Measurements from ENCODE around the gene BTBD9. TPM values are rescaled to one million over a fixed set of nuclear protein-coding genes. Genes with fewer than 3 reads are reported as not detected.

The BTBD9 gene
- total RNA-seq, 4 donors from 2014 or later: 10.6 to 16.6 (median 15.1) TPM

GRCh38 chr6:38271081-38271480 lies 368.6 kb downstream of the BTBD9 start:
- intact Hi-C loops (cut with DNase I; ENCODE audit: low total_unique reads): no loop called here
- no peak overlapping the region for H3K4me3 ChIP-seq (ENCODE audit: low read depth, poor library complexity, severe bottlenecking)
- no peak for DNase-seq (ENCODE audit: low spot score in 2 of 2)
- TF ChIP-seq CTCF (IDR thresholded peaks at IDR 0.05) (no peak), POLR2A (IDR thresholded peaks at IDR 0.05) (no peak)

GRCh38 chr6:38270367-38270766 lies 369.4 kb downstream of the BTBD9 start:
- H3K4me3 ChIP-seq (ENCODE audit: low read depth, poor library complexity, severe bottlenecking): no peak overlapping the region
- intact Hi-C loops (cut with DNase I; ENCODE audit: low total_unique reads): no loop called here
- TF ChIP-seq POLR2A (IDR thresholded peaks at IDR 0.05) (no peak), CTCF (IDR thresholded peaks at IDR 0.05) (no peak)
- WGBS, 2 donors: 79 to 85% methylated on average over 1 of the region's 1 CpG
- no peak for DNase-seq (ENCODE audit: low spot score in 2 of 2)

- no peak overlapping the region for H3K4me3 ChIP-seq (ENCODE audit: low read depth, poor library complexity, severe bottlenecking)
- no peak for TF ChIP-seq CTCF (IDR thresholded peaks at IDR 0.05)
- TF ChIP-seq POLR2A (IDR thresholded peaks at IDR 0.05): no peak
- intact Hi-C loops (cut with DNase I; ENCODE audit: low total_unique reads): no loop called here
- DNase-seq (ENCODE audit: low spot score in 2 of 2): no peak
- 76 to 82% methylated on average over 9 of the region's 9 CpGs for WGBS, 2 donors
Measured at GRCh38 chr6:38269461-38270172, 370.1 kb downstream of the BTBD9 start.

DNA sequence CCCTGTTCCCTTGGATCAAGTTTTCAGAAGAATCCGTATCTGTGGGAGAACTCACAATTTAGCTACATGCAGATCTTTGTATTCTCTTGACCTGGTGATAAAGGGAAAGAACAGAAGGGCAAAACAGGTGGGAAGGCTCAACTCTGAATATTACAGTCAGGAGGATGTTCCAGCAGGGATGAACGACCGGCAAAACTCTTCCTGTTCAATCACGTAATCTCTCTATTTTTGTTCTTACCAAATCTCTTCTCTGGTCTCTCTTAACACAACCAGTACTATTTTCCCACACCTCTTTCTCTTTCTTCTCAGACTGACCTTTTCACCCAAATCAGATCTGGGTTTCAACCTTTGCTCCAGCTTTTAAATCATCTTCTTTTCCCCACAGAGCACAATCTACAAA lies 371.4 kb downstream of the BTBD9 start:
- no peak for DNase-seq (ENCODE audit: low spot score in 2 of 2)
- intact Hi-C loops (cut with DNase I; ENCODE audit: low total_unique reads): no loop called here
- 85 to 86% methylated on average over 4 of the region's 4 CpGs for WGBS, 2 donors
- TF ChIP-seq POLR2A (IDR thresholded peaks at IDR 0.05) (no peak), CTCF (IDR thresholded peaks at IDR 0.05) (no peak)
- H3K4me3 ChIP-seq (ENCODE audit: low read depth, poor library complexity, severe bottlenecking): no peak overlapping the region

GRCh38 chr6:38266921-38267354 lies 372.8 kb downstream of the BTBD9 start:
- intact Hi-C loops (cut with DNase I; ENCODE audit: low total_unique reads): no loop called here
- WGBS, 2 donors: 94 to 98% methylated on average over 7 of the region's 7 CpGs

More at GRCh38 chr6:38266921-38267354, 372.8 kb downstream of the BTBD9 start:
- H3K4me3 ChIP-seq (ENCODE audit: low read depth, poor library complexity, severe bottlenecking): no peak overlapping the region
- no peak for DNase-seq (ENCODE audit: low spot score in 2 of 2)
- TF ChIP-seq CTCF (IDR thresholded peaks at IDR 0.05) (no peak), POLR2A (IDR thresholded peaks at IDR 0.05) (no peak)

Data from lower leg skin (tissue), 4 donors.